Upper lobe of left lung (tissue), 4 donors: Measurements from ENCODE around the gene PRDM7.

Source experiments
- EP300 ChIP-seq, 4 donors: sonication (generic); formaldehyde crosslinking; IDR thresholded peaks; one replicate each; pipeline ENCODE4 v1.5.1; 2017; ENCODE audit warnings: antibody characterized with exemption in 4 of 4, control low read depth in 2 of 4
- POLR2A ChIP-seq, 4 donors: fragments of 450-650 bp; IDR thresholded peaks; one replicate each; pipeline ENCODE4 v1.5.1; 2016 to 2017; ENCODE audit warnings: antibody characterized with exemption in 4 of 4, mild to moderate bottlenecking in 2 of 4
- POLR2AphosphoS5 ChIP-seq, 2 donors: sonication (generic); formaldehyde crosslinking; IDR thresholded peaks; one replicate each; pipeline ENCODE4 v1.5.1; 2017; ENCODE audit warnings: antibody characterized with exemption in 2 of 2
- TF ChIP-seq, protein P1 (sequence below), 6 experiments: fragments of 450-650 bp in 4 of 6; fragments of 200-600 bp in 2 of 6; sonication (generic) in 2 of 6; IDR thresholded peaks; one replicate each; pipeline ENCODE4 v1.5.1; 2016 to 2019; ENCODE audit warnings: antibody characterized with exemption in 6 of 6

DNA sequence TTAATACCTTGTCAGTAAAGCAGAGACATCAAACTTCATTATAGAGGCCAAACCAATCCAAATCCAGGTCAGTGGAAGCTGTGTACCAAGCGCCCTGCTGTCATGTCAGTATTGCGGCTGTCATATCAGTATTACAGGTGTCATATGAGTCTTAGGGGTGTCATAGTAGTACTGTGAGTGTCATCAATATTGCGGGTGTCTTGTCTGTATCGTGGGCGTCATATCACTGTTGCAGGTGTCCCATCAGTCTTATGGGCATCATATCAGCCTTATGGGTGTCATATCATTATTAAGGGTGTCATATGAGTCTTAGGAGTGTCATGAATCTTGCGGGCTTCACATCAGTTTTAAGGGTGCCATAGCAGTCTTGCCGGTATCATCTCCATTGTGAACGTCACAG is 6.0 kb upstream of the PRDM7 start:
- TF ChIP-seq, protein P1, sequence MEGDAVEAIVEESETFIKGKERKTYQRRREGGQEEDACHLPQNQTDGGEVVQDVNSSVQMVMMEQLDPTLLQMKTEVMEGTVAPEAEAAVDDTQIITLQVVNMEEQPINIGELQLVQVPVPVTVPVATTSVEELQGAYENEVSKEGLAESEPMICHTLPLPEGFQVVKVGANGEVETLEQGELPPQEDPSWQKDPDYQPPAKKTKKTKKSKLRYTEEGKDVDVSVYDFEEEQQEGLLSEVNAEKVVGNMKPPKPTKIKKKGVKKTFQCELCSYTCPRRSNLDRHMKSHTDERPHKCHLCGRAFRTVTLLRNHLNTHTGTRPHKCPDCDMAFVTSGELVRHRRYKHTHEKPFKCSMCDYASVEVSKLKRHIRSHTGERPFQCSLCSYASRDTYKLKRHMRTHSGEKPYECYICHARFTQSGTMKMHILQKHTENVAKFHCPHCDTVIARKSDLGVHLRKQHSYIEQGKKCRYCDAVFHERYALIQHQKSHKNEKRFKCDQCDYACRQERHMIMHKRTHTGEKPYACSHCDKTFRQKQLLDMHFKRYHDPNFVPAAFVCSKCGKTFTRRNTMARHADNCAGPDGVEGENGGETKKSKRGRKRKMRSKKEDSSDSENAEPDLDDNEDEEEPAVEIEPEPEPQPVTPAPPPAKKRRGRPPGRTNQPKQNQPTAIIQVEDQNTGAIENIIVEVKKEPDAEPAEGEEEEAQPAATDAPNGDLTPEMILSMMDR (IDR thresholded peaks at IDR 0.05) = no peak
- TF ChIP-seq POLR2A (IDR thresholded peaks at IDR 0.05) (no peak), POLR2AphosphoS5 (IDR thresholded peaks at IDR 0.05) (no peak), EP300 (IDR thresholded peaks at IDR 0.05) (no peak)
